SK-N-SH (cell line): ENCODE measurements around the gene RBM42. TPM values are rescaled to one million over a fixed set of nuclear protein-coding genes. Genes with fewer than 3 reads are reported as not detected.

ENCODE experiments used
- CTCF ChIA-PET: fragments of 300-600, 350-600 bp; formaldehyde crosslinking; extraction: SDS; loops from one replicate; lab custom pipeline; 2021; lab: Yijun Ruan, JAX
- POLR2A ChIA-PET: fragments of 350-600 bp; sonication (Branson Sonifier 250); formaldehyde crosslinking; extraction: SDS; loops from one replicate; lab custom pipeline; 2020; ENCODE audit warnings: antibody characterized with exemption, inconsistent platforms; lab: Yijun Ruan, JAX
- DNase-seq: peaks from one replicate; pipeline ENCODE4 v3.0.0; 2012
- H2AFZ ChIP-seq: fragments of 200-600 bp; sonication (generic); 2 replicates; pipeline ENCODE4 v1.8.1; 2016; ENCODE audit warnings: antibody characterized with exemption, mild to moderate bottlenecking, low read depth
- H3F3A ChIP-seq: fragments of 200-600 bp; sonication (generic); replicated peaks from 2 replicates; pipeline ENCODE3; 2016; ENCODE audit warnings: antibody characterized with exemption, mild to moderate bottlenecking; ENCODE audit not compliant: insufficient read depth
- H3K27ac ChIP-seq, 2 experiments: fragments of 200-500 bp in 1 of 2; fragments of 200-600 bp in 1 of 2; sonication (Bioruptor generic) in 1 of 2; sonication (generic), shearing (Covaris generic) in 1 of 2; 2 replicates each; pipeline versions ENCODE4 v1.5.1 to v1.6.1; 2014 to 2016; ENCODE audit warnings: low read depth in 2 of 2, inconsistent platforms in 1 of 2, low read length in 1 of 2, mild to moderate bottlenecking in 1 of 2, mixed read lengths in 1 of 2
- H3K27me3 ChIP-seq: fragments of 200-600 bp; sonication (generic), shearing (Covaris generic); 2 replicates; pipeline ENCODE4 v1.6.1; 2016; ENCODE audit warnings: mixed run types; ENCODE audit not compliant: insufficient read depth
- H3K36me3 ChIP-seq, 2 experiments: fragments of 200-500 bp in 1 of 2; fragments of 200-600 bp in 1 of 2; sonication (Bioruptor generic) in 1 of 2; sonication (generic) in 1 of 2; replicated peaks in 1 of 2; 2 replicates each; pipeline versions ENCODE3 to v1.5.1; 2014 to 2016; ENCODE audit warnings: low read length in 1 of 2, mild to moderate bottlenecking in 1 of 2; ENCODE audit not compliant: insufficient read depth in 2 of 2, control insufficient read depth in 1 of 2
- H3K4me1 ChIP-seq, 2 experiments: fragments of 200-500 bp in 1 of 2; fragments of 200-600 bp in 1 of 2; sonication (Bioruptor generic) in 1 of 2; sonication (generic), shearing (Covaris generic) in 1 of 2; 2 replicates each; pipeline versions ENCODE4 v1.5.1 to v1.6.1; 2014 to 2016; ENCODE audit warnings: low read depth in 1 of 2, low read length in 1 of 2, mixed run types in 1 of 2; ENCODE audit not compliant: insufficient read depth in 2 of 2, control insufficient read depth in 1 of 2
- H3K4me2 ChIP-seq: fragments of 200-600 bp; sonication (generic), shearing (Covaris generic); 2 replicates; pipeline ENCODE4 v1.6.1; 2017; ENCODE audit warnings: mixed run types
- H3K4me3 ChIP-seq, 2 experiments: fragments of 200-500 bp in 1 of 2; fragments of 200-600 bp in 1 of 2; sonication (Bioruptor generic) in 1 of 2; sonication (generic), shearing (Covaris generic) in 1 of 2; 2 replicates each; pipeline versions ENCODE4 v1.5.1 to v1.8.1; 2014 to 2016; ENCODE audit warnings: low read depth in 2 of 2, inconsistent platforms in 1 of 2, low read length in 1 of 2, mild to moderate bottlenecking in 1 of 2, mixed read lengths in 1 of 2, moderate library complexity in 1 of 2
- H3K79me2 ChIP-seq: fragments of 200-600 bp; sonication (generic); 2 replicates; pipeline ENCODE4 v1.8.1; 2017; ENCODE audit warnings: mild to moderate bottlenecking; ENCODE audit not compliant: insufficient read depth
- H3K9ac ChIP-seq: fragments of 200-600 bp; sonication (generic); 2 replicates; pipeline ENCODE4 v1.6.1; 2017; ENCODE audit warnings: mixed run types
- H3K9me2 ChIP-seq: fragments of 200-600 bp; sonication (generic); 2 replicates; pipeline ENCODE4 v1.6.1; 2017; ENCODE audit warnings: mixed run types
- H3K9me3 ChIP-seq: fragments of 200-600 bp; sonication (generic); 2 replicates; pipeline ENCODE4 v1.6.1; 2017; ENCODE audit warnings: mixed run types, mild to moderate bottlenecking, moderate library complexity
- H4K20me1 ChIP-seq: fragments of 200-600 bp; sonication (generic); 2 replicates; pipeline ENCODE4 v1.6.1; 2017; ENCODE audit warnings: mild to moderate bottlenecking, mixed run types; ENCODE audit not compliant: insufficient read depth
- ELF1 ChIP-seq: IDR thresholded peaks from 2 replicates; pipeline ENCODE4 v1.4.0; 2012
- EP300 ChIP-seq, 2 experiments: IDR thresholded peaks; 2 replicates each; pipeline versions ENCODE4 v1.4.0 to v1.6.1; 2012; ENCODE audit warnings: borderline replicate concordance in 1 of 2, low read depth in 1 of 2, low read length in 1 of 2
- FOXJ3 ChIP-seq: sonication (generic); formaldehyde crosslinking; IDR thresholded peaks from 2 replicates; pipeline ENCODE4 v1.5.1; 2020; ENCODE audit warnings: mild to moderate bottlenecking, missing genetic modification reagents
- FOXM1 ChIP-seq: IDR thresholded peaks from 2 replicates; pipeline ENCODE4 v1.4.0; 2012; ENCODE audit warnings: low read depth, mild to moderate bottlenecking
- GATA2 ChIP-seq: sonication (generic); formaldehyde crosslinking; IDR thresholded peaks from 2 replicates; pipeline ENCODE4 v1.5.0; 2020; ENCODE audit warnings: mild to moderate bottlenecking, missing genetic modification reagents
- JUND ChIP-seq: IDR thresholded peaks from 2 replicates; pipeline ENCODE4 v1.4.0; 2012
- RAD21 ChIP-seq: IDR thresholded peaks from 2 replicates; pipeline ENCODE4 v1.6.1; 2012; ENCODE audit warnings: mild to moderate bottlenecking, low read length
- RCOR1 ChIP-seq: fragments of 150-350 bp; IDR thresholded peaks from 2 replicates; pipeline ENCODE4 v1.6.1; 2017; ENCODE audit warnings: antibody characterized with exemption, low read length
- RFX5 ChIP-seq: IDR thresholded peaks from 2 replicates; pipeline ENCODE4 v1.6.1; 2012; ENCODE audit warnings: mild to moderate bottlenecking, improper control_type of control experiment, low read length
- SIN3A ChIP-seq: IDR thresholded peaks from 2 replicates; pipeline ENCODE4 v1.6.1; 2012; ENCODE audit warnings: low read depth, mild to moderate bottlenecking, low read length, moderate library complexity, borderline replicate concordance
- SMC3 ChIP-seq: IDR thresholded peaks from 2 replicates; pipeline ENCODE4 v1.6.1; 2012; ENCODE audit warnings: low read depth, low read length, improper control_type of control experiment
- TAF1 ChIP-seq: IDR thresholded peaks from 2 replicates; pipeline ENCODE4 v1.6.1; 2012; ENCODE audit warnings: low read depth, mild to moderate bottlenecking, low read length, moderate library complexity, borderline replicate concordance
- YY1 ChIP-seq: IDR thresholded peaks from 2 replicates; pipeline ENCODE4 v1.4.0; 2012; ENCODE audit warnings: low read depth, mild to moderate bottlenecking
- WGBS: methylation state at CpG from one replicate; pipeline ENCODE4 v1.1.6; 2017; ENCODE audit warnings: low lambda C conversion rate; 5-methylcytosine and 5-hydroxymethylcytosine counted together
- polyA plus RNA-seq, 3 experiments: library from polyadenylated mRNA; depleted of rRNA; stranded (reverse); fragments of >200 nt; gene quantifications; 2 replicates each; pipeline ENCODE4 v1.2.3, GENCODE V29; 2012
- TF ChIP-seq, protein P1 (sequence below): IDR thresholded peaks from 2 replicates; pipeline ENCODE4 v1.4.0; 2012; ENCODE audit warnings: low read depth
- TF ChIP-seq, protein P2 (sequence below): fragments of 150-350 bp; IDR thresholded peaks from 2 replicates; pipeline ENCODE4 v1.6.1; 2017; ENCODE audit warnings: antibody characterized with exemption, low read length, low read depth, borderline replicate concordance
- TF ChIP-seq, protein P3 (sequence below): IDR thresholded peaks from 2 replicates; pipeline ENCODE4; 2012
- TF ChIP-seq, protein P4 (sequence below): fragments of 150-350 bp; IDR thresholded peaks from 2 replicates; pipeline ENCODE4 v1.6.1; 2016; ENCODE audit warnings: mild to moderate bottlenecking, low read depth, low read length
- TF ChIP-seq, protein P5 (sequence below): IDR thresholded peaks from 2 replicates; pipeline ENCODE4 v1.4.0; 2012; ENCODE audit warnings: low read depth, borderline replicate concordance

RBM42 gene
- polyA plus RNA-seq, 1 of the 3 experiments (the other 2 are of a cell fraction), result 69.9 TPM

DNA sequence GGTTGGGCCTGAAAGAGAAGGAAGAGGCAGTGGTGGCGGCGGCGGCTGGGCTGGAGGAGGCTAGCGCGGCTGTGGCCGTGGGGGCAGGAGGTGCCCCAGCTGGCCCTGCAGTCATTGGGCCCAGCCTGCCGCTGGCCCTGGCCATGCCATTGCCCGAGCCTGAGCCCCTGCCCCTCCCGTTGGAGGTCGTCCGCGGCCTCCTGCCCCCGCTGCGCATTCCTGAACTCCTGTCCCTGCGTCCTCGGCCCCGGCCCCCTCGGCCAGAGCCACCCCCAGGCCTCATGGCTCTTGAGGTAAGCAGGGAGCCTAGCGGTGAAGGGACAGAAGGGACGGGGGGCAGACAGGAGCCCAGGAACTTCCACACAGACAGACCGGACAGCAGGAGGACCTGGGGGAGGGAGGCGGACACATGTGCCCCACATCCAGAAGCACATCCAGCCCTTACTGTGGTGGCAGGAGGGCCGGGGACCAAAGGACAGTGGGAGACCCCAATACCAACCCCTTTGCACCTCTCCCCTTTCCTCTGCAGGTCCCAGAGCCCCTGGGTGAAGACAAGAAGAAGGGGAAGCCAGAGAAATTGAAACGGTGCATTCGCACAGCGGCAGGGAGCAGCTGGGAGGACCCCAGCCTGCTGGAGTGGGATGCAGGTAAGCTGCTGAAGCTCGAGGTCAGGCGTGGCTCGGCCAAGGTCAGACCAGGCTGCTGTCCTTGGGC lies 5.0 kb downstream of the RBM42 start:
- WGBS, result 97% methylated on average over 26 of the region's 29 CpGs
- Histone ChIP-seq H3K27ac (no peak overlapping the region), H3K4me3 (no peak overlapping the region), H3K9me2 (no peaks in the 10 kb centered on the region), H2AFZ (no peak overlapping the region), H3K4me1 (peaks cover 0 to 7% of the 10 kb centered on the region in 2 experiments; a peak in 2 of 4 replicates), H4K20me1 (no peaks in the 10 kb centered on the region), H3K79me2 (peaks cover 17% of the 10 kb centered on the region), H3K4me2 (no peak overlapping the region), H3K9me3 (no peaks in the 10 kb centered on the region), H3K36me3 (peaks cover 32 to 49% of the 10 kb centered on the region in 2 experiments), H3K9ac (no peak overlapping the region), H3F3A (no peaks in the 10 kb centered on the region), H3K27me3 (no peaks in the 10 kb centered on the region)
- TF ChIP-seq SIN3A (no peak), RAD21 (no peak), FOXJ3 (CRISPR knock-in tag) (no peak), FOXM1 (no peak), GATA2 (CRISPR knock-in tag) (no peak), YY1 (no peak), EP300 (IDR thresholded peaks at IDR 0.05; ENCODE audit: borderline replicate concordance in 1 of 2, low read depth in 1 of 2, low read length in 1 of 2) (no peak), SMC3 (no peak), RFX5 (no peak), RCOR1 (no peak), ELF1 (no peak), TAF1 (no peak), JUND (no peak)
- TF ChIP-seq, protein P1, sequence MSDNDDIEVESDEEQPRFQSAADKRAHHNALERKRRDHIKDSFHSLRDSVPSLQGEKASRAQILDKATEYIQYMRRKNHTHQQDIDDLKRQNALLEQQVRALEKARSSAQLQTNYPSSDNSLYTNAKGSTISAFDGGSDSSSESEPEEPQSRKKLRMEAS, result no peak
- TF ChIP-seq, protein P2, sequence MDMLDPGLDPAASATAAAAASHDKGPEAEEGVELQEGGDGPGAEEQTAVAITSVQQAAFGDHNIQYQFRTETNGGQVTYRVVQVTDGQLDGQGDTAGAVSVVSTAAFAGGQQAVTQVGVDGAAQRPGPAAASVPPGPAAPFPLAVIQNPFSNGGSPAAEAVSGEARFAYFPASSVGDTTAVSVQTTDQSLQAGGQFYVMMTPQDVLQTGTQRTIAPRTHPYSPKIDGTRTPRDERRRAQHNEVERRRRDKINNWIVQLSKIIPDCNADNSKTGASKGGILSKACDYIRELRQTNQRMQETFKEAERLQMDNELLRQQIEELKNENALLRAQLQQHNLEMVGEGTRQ, result no peak
- TF ChIP-seq, protein P3, sequence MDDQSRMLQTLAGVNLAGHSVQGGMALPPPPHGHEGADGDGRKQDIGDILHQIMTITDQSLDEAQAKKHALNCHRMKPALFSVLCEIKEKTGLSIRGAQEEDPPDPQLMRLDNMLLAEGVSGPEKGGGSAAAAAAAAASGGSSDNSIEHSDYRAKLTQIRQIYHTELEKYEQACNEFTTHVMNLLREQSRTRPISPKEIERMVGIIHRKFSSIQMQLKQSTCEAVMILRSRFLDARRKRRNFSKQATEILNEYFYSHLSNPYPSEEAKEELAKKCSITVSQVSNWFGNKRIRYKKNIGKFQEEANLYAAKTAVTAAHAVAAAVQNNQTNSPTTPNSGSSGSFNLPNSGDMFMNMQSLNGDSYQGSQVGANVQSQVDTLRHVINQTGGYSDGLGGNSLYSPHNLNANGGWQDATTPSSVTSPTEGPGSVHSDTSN, result no peak
- TF ChIP-seq, protein P4, sequence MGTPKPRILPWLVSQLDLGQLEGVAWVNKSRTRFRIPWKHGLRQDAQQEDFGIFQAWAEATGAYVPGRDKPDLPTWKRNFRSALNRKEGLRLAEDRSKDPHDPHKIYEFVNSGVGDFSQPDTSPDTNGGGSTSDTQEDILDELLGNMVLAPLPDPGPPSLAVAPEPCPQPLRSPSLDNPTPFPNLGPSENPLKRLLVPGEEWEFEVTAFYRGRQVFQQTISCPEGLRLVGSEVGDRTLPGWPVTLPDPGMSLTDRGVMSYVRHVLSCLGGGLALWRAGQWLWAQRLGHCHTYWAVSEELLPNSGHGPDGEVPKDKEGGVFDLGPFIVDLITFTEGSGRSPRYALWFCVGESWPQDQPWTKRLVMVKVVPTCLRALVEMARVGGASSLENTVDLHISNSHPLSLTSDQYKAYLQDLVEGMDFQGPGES, result no peak
- TF ChIP-seq, protein P5, sequence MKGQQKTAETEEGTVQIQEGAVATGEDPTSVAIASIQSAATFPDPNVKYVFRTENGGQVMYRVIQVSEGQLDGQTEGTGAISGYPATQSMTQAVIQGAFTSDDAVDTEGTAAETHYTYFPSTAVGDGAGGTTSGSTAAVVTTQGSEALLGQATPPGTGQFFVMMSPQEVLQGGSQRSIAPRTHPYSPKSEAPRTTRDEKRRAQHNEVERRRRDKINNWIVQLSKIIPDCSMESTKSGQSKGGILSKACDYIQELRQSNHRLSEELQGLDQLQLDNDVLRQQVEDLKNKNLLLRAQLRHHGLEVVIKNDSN, result no peak
- no peak for DNase-seq
- ChIA-PET CTCF (no interaction called here), POLR2A (no interaction called here)
